HepG2 (cell line): ENCODE measurements around the gene KLF5. TPM values are rescaled to one million over a fixed set of nuclear protein-coding genes. Genes with fewer than 3 reads are reported as not detected.

ENCODE experiments used
- ATF7 ChIP-seq, 2 experiments: fragments of 450-650 bp in 1 of 2; sonication (generic) in 1 of 2; formaldehyde crosslinking in 1 of 2; IDR thresholded peaks; 2 replicates each; pipeline versions ENCODE4 v1.4.0 to v1.6.1; 2016 to 2020; ENCODE audit warnings: antibody characterized with exemption in 1 of 2, mild to moderate bottlenecking in 1 of 2, missing genetic modification reagents in 1 of 2
- ERF ChIP-seq: IDR thresholded peaks from 2 replicates; pipeline ENCODE4 v1.6.1; 2018; ENCODE audit warnings: missing biosample characterization, missing genetic modification reagents
- IRF2 ChIP-seq: IDR thresholded peaks from 2 replicates; pipeline ENCODE4 v1.6.1; 2018; ENCODE audit warnings: missing genetic modification reagents, missing compliant biosample characterization
- JARID2 ChIP-seq: sonication (generic); formaldehyde crosslinking; IDR thresholded peaks from 2 replicates; pipeline ENCODE4 v1.8.1; 2023; ENCODE audit warnings: missing genetic modification reagents, inconsistent platforms; ENCODE audit not compliant: insufficient replicate concordance
- KAT7 ChIP-seq: IDR thresholded peaks from 2 replicates; pipeline ENCODE4 v1.6.1; 2018; ENCODE audit warnings: borderline replicate concordance, missing compliant biosample characterization
- MATR3 ChIP-seq: sonication (generic); formaldehyde crosslinking; IDR thresholded peaks from 2 replicates; pipeline ENCODE4 v1.4.0; 2020; ENCODE audit warnings: missing genetic modification reagents
- MED8 ChIP-seq: sonication (generic); formaldehyde crosslinking; IDR thresholded peaks from 2 replicates; pipeline ENCODE4 v1.8.1; 2023; ENCODE audit warnings: mild to moderate bottlenecking, missing genetic modification reagents; ENCODE audit not compliant: insufficient replicate concordance
- MEIS1 ChIP-seq: sonication (generic); formaldehyde crosslinking; IDR thresholded peaks from 2 replicates; pipeline ENCODE4 v1.9.0; 2021; ENCODE audit warnings: mild to moderate bottlenecking, missing genetic modification reagents, moderate library complexity, borderline replicate concordance
- POLR2AphosphoS5 ChIP-seq: IDR thresholded peaks from 2 replicates; pipeline ENCODE4 v1.6.1; 2012; ENCODE audit warnings: low read depth, low read length
- RARA ChIP-seq: IDR thresholded peaks from 2 replicates; pipeline ENCODE4 v1.6.1; 2016; ENCODE audit warnings: missing genetic modification reagents, missing compliant biosample characterization
- RBAK ChIP-seq: sonication (generic); formaldehyde crosslinking; IDR thresholded peaks from 2 replicates; pipeline ENCODE4 v1.5.1; 2020; ENCODE audit warnings: mild to moderate bottlenecking, missing genetic modification reagents
- SIX1 ChIP-seq: sonication (generic); formaldehyde crosslinking; IDR thresholded peaks from 2 replicates; pipeline ENCODE4 v1.4.0; 2020; ENCODE audit warnings: missing genetic modification reagents, borderline replicate concordance
- SOX13 ChIP-seq, 3 experiments: fragments of 450-650 bp in 1 of 3; sonication (generic) in 1 of 3; formaldehyde crosslinking in 1 of 3; IDR thresholded peaks in 2 of 3; conservative IDR thresholded peaks in 1 of 3; 2 replicates each; pipeline versions ENCODE4 v1.5.0 to v1.6.1; 2016 to 2020; ENCODE audit warnings: antibody characterized with exemption in 1 of 3, mild to moderate bottlenecking in 1 of 3, missing compliant biosample characterization in 1 of 3, missing genetic modification reagents in 1 of 3, moderate library complexity in 1 of 3
- XRCC5 ChIP-seq: fragments of 200-400 bp; formaldehyde crosslinking; optimal IDR thresholded peaks from 2 replicates; pipeline ENCODE3; 2017; ENCODE audit warnings: mild to moderate bottlenecking, low read length
- ZBTB20 ChIP-seq: sonication (generic); formaldehyde crosslinking; IDR thresholded peaks from 2 replicates; pipeline ENCODE4 v1.8.1; 2023; ENCODE audit warnings: missing genetic modification reagents, low read depth, mild to moderate bottlenecking, borderline replicate concordance
- ZBTB38 ChIP-seq: sonication (generic); formaldehyde crosslinking; IDR thresholded peaks from 2 replicates; pipeline ENCODE4 v1.5.1; 2020; ENCODE audit warnings: mild to moderate bottlenecking, missing genetic modification reagents
- ZNF510 ChIP-seq: sonication (generic); formaldehyde crosslinking; IDR thresholded peaks from 2 replicates; pipeline ENCODE4 v1.4.0; 2020; ENCODE audit warnings: low read depth, mild to moderate bottlenecking, missing genetic modification reagents
- ZNF577 ChIP-seq: sonication (generic); formaldehyde crosslinking; IDR thresholded peaks from 2 replicates; pipeline ENCODE4 v1.4.0; 2020; ENCODE audit warnings: mild to moderate bottlenecking, low read depth, missing genetic modification reagents, borderline replicate concordance
- ZNF644 ChIP-seq: IDR thresholded peaks from 2 replicates; pipeline ENCODE4 v1.6.1; 2016; ENCODE audit warnings: low read depth
- polyA plus RNA-seq, 8 experiments: library from polyadenylated mRNA; depleted of rRNA in 3 of 8; stranded (reverse) in 7 of 8; unstranded in 1 of 8; fragments of >200 nt; fragmentation: Illumina TruSeq in 4 of 8; extraction: Trizol in 4 of 8; gene quantifications; 2 replicates each; pipeline versions ENCODE4 v1.2.1 to v1.2.3, GENCODE V29; 2011 to 2016; ENCODE audit warnings: low read depth in 4 of 8, missing spikeins in 1 of 8, mixed read lengths in 1 of 8; ENCODE audit not compliant: insufficient read depth in 1 of 8
- total RNA-seq, 5 experiments: library from RNA; depleted of rRNA; stranded (reverse); fragments of >200 nt; fragmentation: Illumina TruSeq; extraction: Trizol; gene quantifications; 2 replicates each; pipeline ENCODE4 v1.2.3, GENCODE V29; 2016; ENCODE audit warnings: low read depth in 1 of 5
- TF ChIP-seq, protein P1 (sequence below): sonication (generic); formaldehyde crosslinking; IDR thresholded peaks from 2 replicates; pipeline ENCODE4 v1.8.1; 2023; ENCODE audit warnings: mild to moderate bottlenecking, moderate library complexity, missing genetic modification reagents
- TF ChIP-seq, protein P2 (sequence below): sonication (generic); formaldehyde crosslinking; IDR thresholded peaks from 2 replicates; pipeline ENCODE4 v1.5.1; 2020; ENCODE audit warnings: missing genetic modification reagents, mild to moderate bottlenecking, borderline replicate concordance
- TF ChIP-seq, protein P3 (sequence below): IDR thresholded peaks from 2 replicates; pipeline ENCODE4 v1.6.1; 2016; ENCODE audit warnings: control low read depth
- TF ChIP-seq, protein P4 (sequence below): sonication (generic); formaldehyde crosslinking; IDR thresholded peaks from 2 replicates; pipeline ENCODE4 v1.5.0; 2020; ENCODE audit warnings: missing genetic modification reagents
- TF ChIP-seq, protein P5 (sequence below): IDR thresholded peaks from 2 replicates; pipeline ENCODE4 v1.6.1; 2012; ENCODE audit warnings: inconsistent platforms

KLF5 gene
- total and polyA plus RNA-seq, 2 of the 13 experiments (the other 11 are each of a cell fraction or from before 2014, with no cell fraction given): 1.7 to 9.2 TPM

DNA sequence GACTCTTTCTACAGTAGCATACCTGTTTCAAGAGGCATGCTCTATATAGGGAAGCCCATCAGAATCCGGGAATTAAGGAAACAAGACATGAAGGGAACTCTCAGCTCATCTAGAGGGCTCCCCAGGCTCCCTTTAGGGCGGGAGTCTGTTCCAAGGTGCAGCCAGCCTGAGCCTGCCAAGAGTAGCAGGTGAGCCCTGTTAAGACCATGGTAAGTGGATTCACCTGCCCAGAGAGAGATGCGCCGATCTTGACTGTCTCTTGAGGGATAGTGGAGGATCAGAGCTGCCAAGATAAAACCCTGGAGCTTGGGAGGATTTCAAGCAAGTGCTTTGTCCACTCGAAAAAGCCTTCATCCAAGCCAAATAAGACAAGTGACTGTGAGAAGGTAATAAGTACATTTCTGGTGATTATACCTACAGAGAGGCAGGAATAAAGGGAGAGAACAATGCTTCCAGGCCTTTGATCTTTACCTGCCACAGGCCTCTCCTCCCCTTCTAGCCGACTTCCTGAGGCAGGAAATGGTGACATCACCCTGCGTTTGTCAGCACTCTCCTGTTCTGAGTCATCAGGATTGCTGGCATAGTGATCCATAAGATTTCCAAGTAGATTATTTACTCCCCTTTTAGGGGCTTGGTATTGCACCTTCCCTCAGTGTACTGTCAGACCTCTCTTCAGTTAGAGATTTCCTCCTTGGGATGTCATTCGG is 31.5 kb downstream of the KLF5 start (continued):
- TF ChIP-seq, protein P1, sequence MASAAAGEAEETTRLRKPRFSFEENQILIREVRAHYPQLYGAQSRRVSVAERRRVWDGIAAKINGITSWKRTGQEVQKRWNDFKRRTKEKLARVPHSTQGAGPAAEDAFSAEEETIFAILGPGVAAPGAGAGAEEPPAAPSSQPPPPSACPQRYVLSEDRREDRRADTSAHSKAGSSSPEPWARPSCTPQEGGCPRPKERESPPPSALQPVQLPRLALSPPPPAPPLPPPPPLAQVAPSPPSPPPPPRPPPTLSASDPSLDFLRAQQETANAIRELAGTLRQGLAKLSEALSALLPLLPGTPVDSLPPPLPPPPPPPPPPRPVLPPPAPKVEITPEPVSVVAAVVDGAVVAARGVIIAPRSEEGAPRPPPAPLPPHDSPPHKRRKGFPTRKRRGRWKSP (CRISPR knock-in tag): no peak
- no peak for TF ChIP-seq JARID2
- TF ChIP-seq ZNF644 (CRISPR knock-in tag): 0 out of 2 replicates have a peak, but pooled peaks have one; percentile 20
- TF ChIP-seq MATR3: no peak
- peak; percentile 55 for TF ChIP-seq RARA (CRISPR knock-in tag)
- no peak for TF ChIP-seq KAT7 (CRISPR knock-in tag)
- 0 out of 2 replicates have a peak, but pooled peaks have one; percentile 11 for TF ChIP-seq ZBTB38
- peak; percentile 50; the same call in 1 of the 2 replicates for TF ChIP-seq ZBTB20 (CRISPR knock-in tag)
- TF ChIP-seq, protein P2, sequence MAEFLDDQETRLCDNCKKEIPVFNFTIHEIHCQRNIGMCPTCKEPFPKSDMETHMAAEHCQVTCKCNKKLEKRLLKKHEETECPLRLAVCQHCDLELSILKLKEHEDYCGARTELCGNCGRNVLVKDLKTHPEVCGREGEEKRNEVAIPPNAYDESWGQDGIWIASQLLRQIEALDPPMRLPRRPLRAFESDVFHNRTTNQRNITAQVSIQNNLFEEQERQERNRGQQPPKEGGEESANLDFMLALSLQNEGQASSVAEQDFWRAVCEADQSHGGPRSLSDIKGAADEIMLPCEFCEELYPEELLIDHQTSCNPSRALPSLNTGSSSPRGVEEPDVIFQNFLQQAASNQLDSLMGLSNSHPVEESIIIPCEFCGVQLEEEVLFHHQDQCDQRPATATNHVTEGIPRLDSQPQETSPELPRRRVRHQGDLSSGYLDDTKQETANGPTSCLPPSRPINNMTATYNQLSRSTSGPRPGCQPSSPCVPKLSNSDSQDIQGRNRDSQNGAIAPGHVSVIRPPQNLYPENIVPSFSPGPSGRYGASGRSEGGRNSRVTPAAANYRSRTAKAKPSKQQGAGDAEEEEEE: no peak
- peak; percentile 98 for TF ChIP-seq SOX13 (IDR thresholded peaks at IDR 0.05)
- TF ChIP-seq SOX13 (CRISPR knock-in tag; conservative IDR thresholded peaks at IDR 0.05 in 1 of 2, IDR thresholded peaks at IDR 0.05 in 1 of 2): peak in 1 of 2 experiments; percentile 99; a peak in 2 of 4 replicates
- no peak for TF ChIP-seq XRCC5
- TF ChIP-seq POLR2AphosphoS5: no peak
- TF ChIP-seq, protein P3, sequence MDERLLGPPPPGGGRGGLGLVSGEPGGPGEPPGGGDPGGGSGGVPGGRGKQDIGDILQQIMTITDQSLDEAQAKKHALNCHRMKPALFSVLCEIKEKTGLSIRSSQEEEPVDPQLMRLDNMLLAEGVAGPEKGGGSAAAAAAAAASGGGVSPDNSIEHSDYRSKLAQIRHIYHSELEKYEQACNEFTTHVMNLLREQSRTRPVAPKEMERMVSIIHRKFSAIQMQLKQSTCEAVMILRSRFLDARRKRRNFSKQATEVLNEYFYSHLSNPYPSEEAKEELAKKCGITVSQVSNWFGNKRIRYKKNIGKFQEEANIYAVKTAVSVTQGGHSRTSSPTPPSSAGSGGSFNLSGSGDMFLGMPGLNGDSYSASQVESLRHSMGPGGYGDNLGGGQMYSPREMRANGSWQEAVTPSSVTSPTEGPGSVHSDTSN (CRISPR knock-in tag): no peak
- TF ChIP-seq ATF7 (IDR thresholded peaks at IDR 0.05): peak; percentile 87
- TF ChIP-seq ATF7 (CRISPR knock-in tag; IDR thresholded peaks at IDR 0.05): peak; percentile 96
- TF ChIP-seq ZNF510: no peak
- TF ChIP-seq IRF2: peak; percentile 75
- TF ChIP-seq, protein P4, sequence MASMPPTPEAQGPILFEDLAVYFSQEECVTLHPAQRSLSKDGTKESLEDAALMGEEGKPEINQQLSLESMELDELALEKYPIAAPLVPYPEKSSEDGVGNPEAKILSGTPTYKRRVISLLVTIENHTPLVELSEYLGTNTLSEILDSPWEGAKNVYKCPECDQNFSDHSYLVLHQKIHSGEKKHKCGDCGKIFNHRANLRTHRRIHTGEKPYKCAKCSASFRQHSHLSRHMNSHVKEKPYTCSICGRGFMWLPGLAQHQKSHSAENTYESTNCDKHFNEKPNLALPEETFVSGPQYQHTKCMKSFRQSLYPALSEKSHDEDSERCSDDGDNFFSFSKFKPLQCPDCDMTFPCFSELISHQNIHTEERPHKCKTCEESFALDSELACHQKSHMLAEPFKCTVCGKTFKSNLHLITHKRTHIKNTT (CRISPR knock-in tag): no peak
- TF ChIP-seq ZNF577 (CRISPR knock-in tag): no peak
- TF ChIP-seq MED8 (CRISPR knock-in tag): no peak
- 0 out of 2 replicates have a peak, but pooled peaks have one; percentile 41 for TF ChIP-seq ERF (CRISPR knock-in tag)
- no peak for TF ChIP-seq RBAK
- TF ChIP-seq, protein P5, sequence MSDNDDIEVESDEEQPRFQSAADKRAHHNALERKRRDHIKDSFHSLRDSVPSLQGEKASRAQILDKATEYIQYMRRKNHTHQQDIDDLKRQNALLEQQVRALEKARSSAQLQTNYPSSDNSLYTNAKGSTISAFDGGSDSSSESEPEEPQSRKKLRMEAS: no peak
- no peak for TF ChIP-seq SIX1 (CRISPR knock-in tag)
- no peak for TF ChIP-seq MEIS1 (CRISPR knock-in tag)
